C1 segment of cervical spinal cord (tissue), 14 donors: ENCODE results near the gene DCLK1.

Experiments
- DNase-seq, 14 donors: peaks; one replicate each; lab custom pipeline; 2025; lab: John Stamatoyannopoulos, UW

DCLK1 gene

GRCh38 chr13:35791184-35791851 lies 339.9 kb downstream of the DCLK1 start:
- DNase-seq, result no peak

DNA sequence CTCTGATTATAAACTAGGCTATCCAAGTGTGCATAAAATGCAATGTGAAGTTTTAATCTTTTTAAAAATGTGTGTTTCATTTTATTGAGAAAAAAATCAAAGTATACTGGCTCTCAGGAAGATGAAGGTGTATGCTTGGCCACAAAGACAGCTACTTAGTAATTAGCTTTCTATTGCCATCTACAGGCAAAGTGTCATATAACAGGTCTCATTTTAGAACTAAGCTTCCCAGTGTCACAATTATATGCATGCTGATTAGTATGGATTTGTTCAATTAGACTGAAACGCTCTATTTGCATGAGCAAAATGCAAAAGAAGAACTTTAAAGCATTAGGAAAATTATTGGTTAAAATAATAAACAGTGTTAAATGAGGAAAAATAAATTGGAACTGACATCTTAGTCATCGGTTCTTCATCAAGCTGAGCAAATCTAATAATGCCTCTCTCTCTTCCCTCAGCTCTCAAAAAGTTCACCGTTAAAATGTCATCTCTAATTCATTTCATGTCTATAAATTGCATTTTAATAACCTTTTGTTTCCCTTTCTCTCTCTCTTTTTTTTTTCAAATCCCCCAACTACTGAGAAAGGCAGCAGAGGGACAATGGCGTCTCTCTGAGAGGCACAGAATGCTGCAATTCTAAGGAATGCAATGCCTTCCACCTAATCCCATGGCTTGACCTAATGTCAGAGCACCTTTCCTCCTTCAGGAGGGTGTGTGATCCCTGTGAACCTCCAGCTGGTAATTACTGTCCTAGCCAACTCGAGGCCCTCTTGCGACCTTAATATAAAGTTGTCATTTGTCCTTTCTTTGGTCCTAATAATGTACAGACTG lies 341.6 kb downstream of the DCLK1 start:
- DNase-seq, result peak in 1 of 14 donors; percentile 69

- DNase-seq, result peak in 1 of 14 donors; percentile 68
Measured at GRCh38 chr13:35787937-35788336, 343.2 kb downstream of the DCLK1 start.

DNA sequence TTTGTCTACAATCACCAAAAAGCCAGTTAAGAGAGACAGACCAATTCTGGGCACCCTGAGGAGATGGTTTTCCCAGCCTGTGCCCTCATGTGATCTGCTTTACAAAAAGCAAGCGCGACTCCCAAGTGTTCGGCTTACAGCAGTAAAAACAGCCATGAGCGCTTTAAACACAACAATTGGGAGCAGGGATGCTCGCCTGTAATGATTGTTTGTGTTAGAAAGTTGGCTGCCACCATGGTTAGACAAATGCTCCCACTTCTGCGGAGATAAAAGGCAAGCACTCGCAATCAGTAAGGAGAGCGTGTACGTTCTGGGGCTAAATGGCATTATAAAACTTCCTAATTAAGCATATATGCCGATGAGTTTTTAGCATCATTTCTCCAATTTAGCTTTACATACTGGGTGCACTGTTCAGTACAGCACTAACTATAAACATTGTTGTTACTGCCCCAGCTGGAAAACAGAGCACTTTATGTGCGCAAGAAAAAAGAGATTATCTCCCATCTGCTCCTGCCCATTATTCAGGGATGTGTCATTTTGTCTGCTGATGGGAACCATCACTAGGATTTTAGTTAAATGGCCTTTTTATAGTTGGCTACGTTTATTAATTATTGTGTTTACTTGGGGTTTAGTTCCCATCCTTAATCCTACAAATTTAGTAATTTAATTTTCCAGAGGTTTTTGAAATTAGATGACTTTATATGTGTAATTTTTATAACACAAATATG lies 345.4 kb downstream of the DCLK1 start:
- DNase-seq, result peak in 1 of 14 donors; percentile 54

- DNase-seq, result no peak
Measured at GRCh38 chr13:35784286-35784951, 346.8 kb downstream of the DCLK1 start.

- no peak for DNase-seq
Measured at GRCh38 chr13:35782793-35783192, 348.4 kb downstream of the DCLK1 start.

- no peak for DNase-seq
Measured at GRCh38 chr13:35781036-35782000, 349.9 kb downstream of the DCLK1 start.

- no peak for DNase-seq
Measured at GRCh38 chr13:35780613-35781012, 350.6 kb downstream of the DCLK1 start.

GRCh38 chr13:35771898-35772297 lies 359.3 kb downstream of the DCLK1 start:
- no peak for DNase-seq

DNA sequence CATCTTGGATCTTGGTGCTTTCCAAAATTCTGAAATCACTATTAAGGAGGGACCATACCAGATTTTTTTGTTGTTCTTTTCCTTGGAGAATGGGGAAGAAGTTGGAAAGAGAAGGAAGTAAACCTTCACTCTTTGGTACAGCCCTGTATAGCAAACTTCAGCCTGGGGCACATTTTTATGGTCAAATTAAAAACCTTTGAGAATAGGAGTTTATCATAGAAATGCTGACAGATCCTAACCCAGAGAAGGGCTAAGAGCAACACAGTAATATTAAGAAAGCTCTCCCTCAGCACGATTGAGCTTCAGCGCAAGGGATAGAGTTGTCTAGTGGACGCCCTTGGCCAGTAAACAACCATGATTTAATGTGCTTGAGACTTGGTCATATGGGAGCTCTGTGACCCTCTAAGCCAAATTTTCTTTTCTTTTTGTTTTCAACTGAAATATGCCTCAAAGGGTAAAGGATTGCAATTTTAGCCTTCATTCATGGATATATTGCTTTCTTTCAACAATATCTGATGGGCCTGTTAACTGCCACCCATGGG lies 360.4 kb downstream of the DCLK1 start:
- DNase-seq, result no peak

GRCh38 chr13:35769812-35770211 lies 361.4 kb downstream of the DCLK1 start:
- no peak for DNase-seq

GRCh38 chr13:35768551-35768950 lies 362.6 kb downstream of the DCLK1 start:
- no peak for DNase-seq

GRCh38 chr13:35768073-35768472 lies 363.1 kb downstream of the DCLK1 start:
- peak in 1 of 14 donors; percentile 78 for DNase-seq

- peak in 1 of 14 donors; percentile 88 for DNase-seq
Measured at GRCh38 chr13:35767256-35767976, 363.8 kb downstream of the DCLK1 start.

DNA sequence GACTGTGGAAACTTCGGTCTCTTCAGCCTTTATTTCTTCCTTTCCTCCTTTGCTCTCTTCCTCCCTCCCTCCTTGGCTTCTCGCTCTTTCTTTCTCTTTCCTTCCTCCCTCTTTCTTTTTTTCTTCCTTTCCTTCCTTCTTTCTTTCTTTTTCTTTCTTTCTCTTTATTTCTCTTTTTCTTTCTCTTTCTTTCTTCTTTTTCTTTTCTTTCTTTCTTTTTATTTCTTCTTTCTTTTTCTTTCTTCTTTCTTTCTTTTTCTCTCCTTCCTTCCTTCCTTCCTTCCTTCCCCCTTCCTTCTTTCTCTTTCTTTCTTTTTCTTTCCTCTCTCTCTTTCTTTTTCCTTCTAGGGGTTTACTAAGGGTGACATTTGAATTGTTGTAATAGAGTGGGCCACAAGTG lies 364.5 kb downstream of the DCLK1 start:
- DNase-seq, result no peak

- no peak for DNase-seq
Measured at GRCh38 chr13:35765941-35766340, 365.2 kb downstream of the DCLK1 start.

- DNase-seq, result no peak
Measured at GRCh38 chr13:35765366-35765765, 365.8 kb downstream of the DCLK1 start.

- no peak for DNase-seq
Measured at GRCh38 chr13:35764326-35765015, 366.7 kb downstream of the DCLK1 start.

GRCh38 chr13:35763782-35764123 lies 367.4 kb downstream of the DCLK1 start:
- DNase-seq, result no peak
